WTC11 (cell line): ENCODE measurements around the gene KCNN1.

Source experiments
- ATF2 ChIP-seq: sonication (generic); formaldehyde crosslinking; IDR thresholded peaks from 2 replicates; pipeline ENCODE4 v1.8.1; 2022; ENCODE audit warnings: low read depth, missing genetic modification reagents, borderline replicate concordance
- CTCF ChIP-seq: fragments of 200-600 bp; IDR thresholded peaks from 2 replicates; pipeline ENCODE4 v1.8.0; 2022; ENCODE audit warnings: antibody characterized with exemption
- E2F1 ChIP-seq: sonication (generic); formaldehyde crosslinking; IDR thresholded peaks from 2 replicates; pipeline ENCODE4 v1.8.0; 2022; ENCODE audit warnings: mild to moderate bottlenecking, missing genetic modification reagents
- FOXK1 ChIP-seq: sonication (generic); formaldehyde crosslinking; IDR thresholded peaks from 2 replicates; pipeline ENCODE4 v1.8.0; 2022; ENCODE audit warnings: mild to moderate bottlenecking, moderate library complexity, missing genetic modification reagents
- FOXP1 ChIP-seq: sonication (generic); formaldehyde crosslinking; IDR thresholded peaks from 2 replicates; pipeline ENCODE4 v1.8.0; 2022; ENCODE audit warnings: missing genetic modification reagents, mild to moderate bottlenecking, moderate library complexity, borderline replicate concordance
- NFE2L1 ChIP-seq: sonication (generic); formaldehyde crosslinking; IDR thresholded peaks from 2 replicates; pipeline ENCODE4 v1.8.1; 2023; ENCODE audit warnings: missing genetic modification reagents
- NR1H2 ChIP-seq: sonication (generic); formaldehyde crosslinking; IDR thresholded peaks from 2 replicates; pipeline ENCODE4 v1.9.0; 2021; ENCODE audit warnings: mild to moderate bottlenecking, moderate library complexity, missing genetic modification reagents
- SMAD4 ChIP-seq: sonication (generic); formaldehyde crosslinking; IDR thresholded peaks from 2 replicates; pipeline ENCODE4 v1.8.0; 2022; ENCODE audit warnings: mild to moderate bottlenecking, missing genetic modification reagents
- SP1 ChIP-seq: sonication (generic); formaldehyde crosslinking; conservative IDR thresholded peaks from 2 replicates; pipeline ENCODE4 v1.8.1; 2022; ENCODE audit warnings: missing genetic modification reagents
- TP53 ChIP-seq: sonication (generic); formaldehyde crosslinking; IDR thresholded peaks from 2 replicates; pipeline ENCODE4 v1.8.1; 2023; ENCODE audit warnings: mild to moderate bottlenecking, missing genetic modification reagents
- TF ChIP-seq, protein P1 (sequence below): sonication (generic); formaldehyde crosslinking; IDR thresholded peaks from 2 replicates; pipeline ENCODE4 v1.8.1; 2023; ENCODE audit warnings: mild to moderate bottlenecking, missing genetic modification reagents
- TF ChIP-seq, protein P2 (sequence below): sonication (generic); formaldehyde crosslinking; IDR thresholded peaks from 2 replicates; pipeline ENCODE4 v1.8.1; 2022; ENCODE audit warnings: low read depth, mild to moderate bottlenecking, moderate library complexity, missing genetic modification reagents, borderline replicate concordance

GRCh38 chr19:17929056-17929455, 37.9 kb upstream of the KCNN1 start:
- no peak for TF ChIP-seq TP53 (CRISPR knock-in tag)
- no peak for TF ChIP-seq ATF2
- no peak for TF ChIP-seq CTCF
- no peak for TF ChIP-seq FOXP1 (CRISPR knock-in tag)
- TF ChIP-seq E2F1 (CRISPR knock-in tag): no peak
- no peak for TF ChIP-seq NFE2L1 (CRISPR knock-in tag)
- no peak for TF ChIP-seq SP1
- no peak for TF ChIP-seq SMAD4
- no peak for TF ChIP-seq FOXK1 (CRISPR knock-in tag)
- TF ChIP-seq, protein P1, sequence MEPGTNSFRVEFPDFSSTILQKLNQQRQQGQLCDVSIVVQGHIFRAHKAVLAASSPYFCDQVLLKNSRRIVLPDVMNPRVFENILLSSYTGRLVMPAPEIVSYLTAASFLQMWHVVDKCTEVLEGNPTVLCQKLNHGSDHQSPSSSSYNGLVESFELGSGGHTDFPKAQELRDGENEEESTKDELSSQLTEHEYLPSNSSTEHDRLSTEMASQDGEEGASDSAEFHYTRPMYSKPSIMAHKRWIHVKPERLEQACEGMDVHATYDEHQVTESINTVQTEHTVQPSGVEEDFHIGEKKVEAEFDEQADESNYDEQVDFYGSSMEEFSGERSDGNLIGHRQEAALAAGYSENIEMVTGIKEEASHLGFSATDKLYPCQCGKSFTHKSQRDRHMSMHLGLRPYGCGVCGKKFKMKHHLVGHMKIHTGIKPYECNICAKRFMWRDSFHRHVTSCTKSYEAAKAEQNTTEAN: no peak
- TF ChIP-seq, protein P2, sequence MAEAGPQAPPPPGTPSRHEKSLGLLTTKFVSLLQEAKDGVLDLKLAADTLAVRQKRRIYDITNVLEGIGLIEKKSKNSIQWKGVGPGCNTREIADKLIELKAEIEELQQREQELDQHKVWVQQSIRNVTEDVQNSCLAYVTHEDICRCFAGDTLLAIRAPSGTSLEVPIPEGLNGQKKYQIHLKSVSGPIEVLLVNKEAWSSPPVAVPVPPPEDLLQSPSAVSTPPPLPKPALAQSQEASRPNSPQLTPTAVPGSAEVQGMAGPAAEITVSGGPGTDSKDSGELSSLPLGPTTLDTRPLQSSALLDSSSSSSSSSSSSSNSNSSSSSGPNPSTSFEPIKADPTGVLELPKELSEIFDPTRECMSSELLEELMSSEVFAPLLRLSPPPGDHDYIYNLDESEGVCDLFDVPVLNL: no peak
- TF ChIP-seq NR1H2 (CRISPR knock-in tag): no peak
